ENCODE data around the gene ZFAND3. TPM values are rescaled to one million over a fixed set of nuclear protein-coding genes. Genes with fewer than 3 reads are reported as not detected.

ZFAND3 gene
- total RNA-seq, 1 donor from 2014 or later, result 56.3 TPM

DNA sequence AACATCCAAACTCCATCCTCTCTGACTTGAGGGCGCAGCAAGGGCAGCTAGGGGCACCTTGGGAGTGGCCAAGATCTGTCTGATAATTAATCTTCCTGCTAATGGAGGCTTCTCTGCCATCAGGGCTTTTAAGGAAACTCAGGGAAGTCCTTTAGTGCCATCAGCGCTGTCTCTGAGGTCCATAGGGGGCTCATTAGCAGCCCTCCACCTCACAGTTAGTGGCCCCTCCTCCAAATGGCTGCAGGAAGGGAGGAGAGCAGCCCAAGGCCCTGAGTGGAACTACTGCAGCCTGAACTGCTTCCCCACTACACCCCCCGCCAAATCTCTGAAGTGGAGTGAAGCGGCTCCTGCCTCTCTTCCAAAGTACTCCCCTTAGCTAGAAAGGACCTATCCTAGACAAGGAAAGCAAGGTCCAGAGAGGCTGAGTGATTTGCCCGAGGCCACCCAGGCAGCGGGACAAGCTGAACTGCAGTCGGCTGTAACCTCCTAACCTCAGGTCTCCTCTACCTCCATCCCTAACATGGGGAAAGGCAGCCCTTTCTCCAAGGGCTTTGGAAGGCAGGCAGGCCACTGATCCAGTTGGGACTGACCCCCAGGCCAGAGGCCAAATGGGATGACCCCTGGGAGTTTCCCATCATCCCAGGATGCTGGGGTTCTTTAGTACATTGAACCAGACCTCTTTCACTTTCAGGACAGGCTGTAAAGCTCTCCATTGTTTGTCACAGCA lies 39.5 kb upstream of the ZFAND3 start:
- Mint-ChIP-seq H3K27me3 (peaks cover 25% of the 10 kb centered on the region), H3K27ac (no peak overlapping the region), H3K4me3 (no peak overlapping the region), H3K36me3 (ENCODE audit: low read depth) (no peaks in the 10 kb centered on the region), H3K9me3 (no peaks in the 10 kb centered on the region), H3K4me1 (peaks cover 19% of the 10 kb centered on the region)
- TF ChIP-seq, protein P1, sequence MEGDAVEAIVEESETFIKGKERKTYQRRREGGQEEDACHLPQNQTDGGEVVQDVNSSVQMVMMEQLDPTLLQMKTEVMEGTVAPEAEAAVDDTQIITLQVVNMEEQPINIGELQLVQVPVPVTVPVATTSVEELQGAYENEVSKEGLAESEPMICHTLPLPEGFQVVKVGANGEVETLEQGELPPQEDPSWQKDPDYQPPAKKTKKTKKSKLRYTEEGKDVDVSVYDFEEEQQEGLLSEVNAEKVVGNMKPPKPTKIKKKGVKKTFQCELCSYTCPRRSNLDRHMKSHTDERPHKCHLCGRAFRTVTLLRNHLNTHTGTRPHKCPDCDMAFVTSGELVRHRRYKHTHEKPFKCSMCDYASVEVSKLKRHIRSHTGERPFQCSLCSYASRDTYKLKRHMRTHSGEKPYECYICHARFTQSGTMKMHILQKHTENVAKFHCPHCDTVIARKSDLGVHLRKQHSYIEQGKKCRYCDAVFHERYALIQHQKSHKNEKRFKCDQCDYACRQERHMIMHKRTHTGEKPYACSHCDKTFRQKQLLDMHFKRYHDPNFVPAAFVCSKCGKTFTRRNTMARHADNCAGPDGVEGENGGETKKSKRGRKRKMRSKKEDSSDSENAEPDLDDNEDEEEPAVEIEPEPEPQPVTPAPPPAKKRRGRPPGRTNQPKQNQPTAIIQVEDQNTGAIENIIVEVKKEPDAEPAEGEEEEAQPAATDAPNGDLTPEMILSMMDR (IDR thresholded peaks at IDR 0.05), result no peak
- intact Hi-C loops (cut with micrococcal nuclease), result no loop called here
- POLR2A ChIA-PET, result no interaction called here
- no peak for DNase-seq
- no peak for ATAC-seq (ENCODE audit: low read depth)
- CTCF ChIA-PET, result no interaction called here

DNA sequence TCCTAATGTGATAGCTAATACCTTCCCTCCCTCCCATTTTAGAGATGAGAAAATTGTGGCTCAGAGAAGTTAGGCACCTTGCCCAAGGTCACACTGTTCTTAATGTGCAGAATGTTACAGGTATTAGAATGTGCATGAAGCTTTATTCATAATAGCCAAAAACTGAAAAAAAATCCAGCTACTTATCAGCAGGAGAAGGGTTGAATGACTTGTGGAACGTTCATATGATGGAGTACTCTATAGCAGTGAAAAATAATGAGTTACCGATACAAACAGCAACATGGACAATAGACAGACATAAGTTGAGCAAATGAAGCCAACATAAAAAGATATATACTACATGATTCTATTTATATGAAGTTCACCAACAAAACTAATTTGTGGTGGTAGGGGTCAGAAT lies 37.7 kb upstream of the ZFAND3 start:
- TF ChIP-seq, protein P1 (IDR thresholded peaks at IDR 0.05), result no peak
- DNase-seq (no peak), ATAC-seq (ENCODE audit: low read depth) (no peak)
- peaks cover 19% of the 10 kb centered on the region for H3K4me1 Mint-ChIP-seq
- no peak overlapping the region for H3K27ac Mint-ChIP-seq
- H3K9me3 Mint-ChIP-seq, result no peaks in the 10 kb centered on the region
- ChIA-PET POLR2A (interaction anchor here (0.7 kb wide), 1 partner anchor 9 kb away, joined by 7 read pairs; no protein-coding TSS in a partner anchor), CTCF (interaction anchor here (1.0 kb wide), 1 partner anchor 9 kb away, joined by 3 read pairs; no protein-coding TSS in a partner anchor)
- no peak overlapping the region for H3K4me3 Mint-ChIP-seq
- no peaks in the 10 kb centered on the region for H3K36me3 Mint-ChIP-seq (ENCODE audit: low read depth)
- peaks cover 31% of the 10 kb centered on the region for H3K27me3 Mint-ChIP-seq
- intact Hi-C loops (cut with micrococcal nuclease), result no loop called here

DNA sequence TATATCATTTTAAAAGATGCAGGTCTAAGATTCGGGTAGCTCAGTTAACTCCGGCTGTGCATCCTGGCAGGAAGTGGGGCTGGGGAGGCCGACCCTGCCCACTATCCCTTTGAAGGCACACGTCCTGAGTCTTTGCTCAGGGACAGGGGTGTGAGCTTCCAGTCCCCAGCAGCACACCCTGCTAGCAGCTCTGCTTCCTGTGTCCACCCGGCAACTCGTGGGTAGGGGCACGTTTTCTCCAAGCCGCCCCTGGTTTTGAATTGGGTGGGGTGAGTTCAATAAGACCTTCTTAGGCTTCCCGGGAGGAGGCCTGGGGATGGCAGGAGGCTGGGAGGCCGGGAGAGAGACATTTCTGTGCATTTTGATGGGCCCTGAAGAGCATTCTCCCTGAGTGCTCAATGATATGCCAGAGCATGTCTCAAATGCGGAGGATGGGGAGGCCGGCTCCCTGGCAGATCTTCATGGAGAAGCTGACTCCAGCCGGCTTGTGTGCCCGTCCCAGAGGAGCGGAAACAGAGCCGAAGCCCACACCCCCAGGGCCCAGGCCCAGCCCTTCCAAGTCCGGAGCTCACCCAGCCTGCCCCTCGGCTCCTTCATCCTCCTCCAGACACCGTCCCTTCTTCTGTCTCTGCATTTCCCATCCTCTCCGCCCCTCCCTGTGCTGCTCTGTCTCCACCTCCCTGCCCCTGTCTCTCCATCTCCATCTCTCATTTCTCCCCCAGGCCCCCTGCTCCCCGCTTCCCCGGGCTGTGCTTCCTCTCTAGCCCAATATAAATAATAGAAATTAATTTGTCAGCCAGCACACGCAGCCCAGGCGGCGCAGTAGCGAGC lies 36.3 kb upstream of the ZFAND3 start:
- ATAC-seq (ENCODE audit: low read depth) (peak; percentile 36), DNase-seq (no peak)
- CTCF ChIA-PET, result no interaction called here
- no peak overlapping the region for H3K27ac Mint-ChIP-seq
- POLR2A ChIA-PET, result interaction anchor here (0.6 kb wide), 1 partner anchor 91 kb away, joined by 4 read pairs; no protein-coding TSS in a partner anchor
- H3K27me3 Mint-ChIP-seq, result peaks cover 29% of the 10 kb centered on the region
- intact Hi-C loops (cut with micrococcal nuclease), result no loop called here
- H3K36me3 Mint-ChIP-seq (ENCODE audit: low read depth), result no peaks in the 10 kb centered on the region
- TF ChIP-seq, protein P1 (IDR thresholded peaks at IDR 0.05), result no peak
- H3K4me3 Mint-ChIP-seq, result peak overlapping the region; percentile 81
- H3K4me1 Mint-ChIP-seq, result peaks cover 19% of the 10 kb centered on the region
- no peaks in the 10 kb centered on the region for H3K9me3 Mint-ChIP-seq

DNA sequence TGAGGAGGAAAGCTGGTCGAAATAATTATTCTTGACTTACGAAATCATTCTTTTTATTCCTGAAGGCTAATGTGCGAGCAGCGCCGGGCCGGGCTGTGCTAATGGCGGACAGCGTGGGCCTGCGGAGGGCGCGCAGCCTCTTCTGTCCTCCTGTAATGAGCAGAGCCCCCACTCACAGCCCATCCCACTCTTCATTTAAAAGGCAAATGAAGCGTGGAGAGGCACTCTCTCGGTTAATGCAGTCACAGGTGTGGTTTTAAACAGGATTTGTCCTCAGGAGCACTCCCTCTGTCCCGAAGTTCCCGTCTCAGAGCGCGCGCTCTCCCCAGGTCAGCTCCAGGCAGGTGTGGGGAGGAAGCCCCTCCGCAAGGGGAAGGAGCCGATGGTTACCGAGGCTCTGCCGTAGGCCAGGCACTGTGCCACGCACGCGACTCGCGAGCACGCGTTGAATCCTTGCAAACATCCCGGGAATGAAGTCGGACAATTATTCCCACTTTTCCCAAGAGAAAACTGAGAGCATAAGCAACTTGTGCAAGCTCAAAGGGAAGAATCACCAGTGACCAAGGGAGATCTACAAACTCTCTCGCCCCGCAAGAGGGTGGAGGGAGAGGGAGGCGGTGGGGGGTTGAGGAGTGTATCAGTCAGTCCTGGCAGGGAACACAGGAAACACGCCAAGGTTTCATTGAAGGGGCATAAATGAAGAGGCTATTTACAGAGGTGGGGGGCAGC lies 35.5 kb upstream of the ZFAND3 start:
- H3K27me3 Mint-ChIP-seq, result peaks cover 26% of the 10 kb centered on the region
- TF ChIP-seq, protein P1 (IDR thresholded peaks at IDR 0.05), result no peak
- no peaks in the 10 kb centered on the region for H3K36me3 Mint-ChIP-seq (ENCODE audit: low read depth)
- intact Hi-C loops (cut with micrococcal nuclease), result no loop called here
- H3K4me3 Mint-ChIP-seq, result peak overlapping the region; percentile 81
- ATAC-seq (ENCODE audit: low read depth) (peak; percentile 76), DNase-seq (peak; percentile 19)
- no peaks in the 10 kb centered on the region for H3K9me3 Mint-ChIP-seq
- H3K27ac Mint-ChIP-seq, result no peak overlapping the region
- ChIA-PET CTCF (no interaction called here), POLR2A (no interaction called here)
- peaks cover 19% of the 10 kb centered on the region for H3K4me1 Mint-ChIP-seq
